ENCODE results near the gene FRAS1. TPM values are rescaled to one million over a fixed set of nuclear protein-coding genes. Genes with fewer than 3 reads are reported as not detected.
"Not testable (repeated sequence)": the region's sequence is repeated elsewhere in the genome, so short reads cannot be mapped to it uniquely, and the experiment has no call there.

Gene FRAS1
- total RNA-seq, 3 donors from 2014 or later = 0.03 to 0.08 (median 0.08) TPM

GRCh38 chr4:78428996-78429395 is 371.9 kb downstream of the FRAS1 start:
- Mint-ChIP-seq H3K36me3 (ENCODE audit: insufficient read depth) (no peaks in the 10 kb centered on the region), H3K27me3 (ENCODE audit: low read depth) (no peaks in the 10 kb centered on the region), H3K4me3 (no peak overlapping the region), H3K9me3 (no peaks in the 10 kb centered on the region), H3K4me1 (ENCODE audit: low read depth) (no peaks in the 10 kb centered on the region)
- ATAC-seq = no peak
- DNase-seq = no peak

DNA sequence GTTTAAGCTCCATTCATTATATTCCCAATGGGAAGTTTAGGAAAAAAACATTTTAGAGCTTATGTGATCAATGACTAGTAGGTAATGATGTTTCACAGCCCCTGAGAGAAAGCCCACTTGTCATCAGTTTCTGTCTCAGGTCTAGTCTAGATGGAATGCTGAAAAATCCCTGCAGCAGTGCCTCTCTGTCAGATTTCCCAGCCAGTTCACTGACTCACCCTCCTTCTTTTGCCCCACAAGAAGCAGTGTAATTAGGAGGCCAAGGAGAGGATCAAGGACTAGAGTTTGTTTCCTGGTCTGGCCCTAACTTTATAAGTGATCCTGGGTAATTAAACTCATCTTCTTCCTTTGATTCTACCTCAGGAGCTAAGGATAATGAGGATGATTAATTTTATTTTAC is 375.8 kb downstream of the FRAS1 start:
- no peaks in the 10 kb centered on the region for H3K36me3 Mint-ChIP-seq (ENCODE audit: insufficient read depth)
- no peaks in the 10 kb centered on the region for H3K4me1 Mint-ChIP-seq (ENCODE audit: low read depth)
- no peak overlapping the region for H3K4me3 Mint-ChIP-seq
- no peak for DNase-seq
- ATAC-seq = no peak
- no peaks in the 10 kb centered on the region for H3K9me3 Mint-ChIP-seq
- H3K27me3 Mint-ChIP-seq (ENCODE audit: low read depth) = no peaks in the 10 kb centered on the region

GRCh38 chr4:78437608-78438088 is 380.5 kb downstream of the FRAS1 start:
- Mint-ChIP-seq H3K4me3 (no peak overlapping the region), H3K4me1 (ENCODE audit: low read depth) (no peaks in the 10 kb centered on the region), H3K9me3 (no peaks in the 10 kb centered on the region), H3K27me3 (ENCODE audit: low read depth) (no peaks in the 10 kb centered on the region), H3K36me3 (ENCODE audit: insufficient read depth) (no peaks in the 10 kb centered on the region)
- no peak for DNase-seq
- ATAC-seq = no peak

- Mint-ChIP-seq H3K9me3 (no peaks in the 10 kb centered on the region), H3K4me3 (no peak overlapping the region), H3K36me3 (ENCODE audit: insufficient read depth) (no peaks in the 10 kb centered on the region), H3K27me3 (ENCODE audit: low read depth) (no peaks in the 10 kb centered on the region), H3K4me1 (ENCODE audit: low read depth) (no peaks in the 10 kb centered on the region)
- ATAC-seq (no peak), DNase-seq (no peak)
Observed at GRCh38 chr4:78439328-78439727, 382.2 kb downstream of the FRAS1 start.

DNA sequence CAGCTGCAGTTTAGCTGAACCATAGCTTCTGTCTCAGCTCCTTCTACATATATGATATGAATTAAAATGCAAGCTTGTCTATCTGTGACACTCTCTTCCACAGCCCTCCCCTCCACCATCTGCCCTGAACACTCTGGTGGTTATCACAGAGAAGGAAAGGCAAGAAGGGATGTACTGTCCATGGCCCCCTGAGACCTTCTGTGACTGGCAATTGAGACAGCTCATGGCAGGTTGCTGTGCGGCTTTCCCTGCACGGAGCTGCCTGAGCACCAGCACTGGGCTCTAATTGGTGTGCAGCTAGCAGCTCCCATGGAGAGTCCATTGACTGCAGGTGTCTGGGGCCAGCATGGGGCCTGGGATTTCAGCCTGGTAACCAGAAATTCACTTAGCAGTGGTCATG is 384.6 kb downstream of the FRAS1 start:
- no peak overlapping the region for H3K4me3 Mint-ChIP-seq
- DNase-seq (no peak), ATAC-seq (no peak)
- H3K9me3 Mint-ChIP-seq = no peaks in the 10 kb centered on the region
- no peaks in the 10 kb centered on the region for H3K27me3 Mint-ChIP-seq (ENCODE audit: low read depth)
- H3K36me3 Mint-ChIP-seq (ENCODE audit: insufficient read depth) = no peaks in the 10 kb centered on the region
- H3K4me1 Mint-ChIP-seq (ENCODE audit: low read depth) = no peaks in the 10 kb centered on the region

- H3K27me3 Mint-ChIP-seq (ENCODE audit: low read depth) = no peaks in the 10 kb centered on the region
- no peaks in the 10 kb centered on the region for H3K9me3 Mint-ChIP-seq
- H3K36me3 Mint-ChIP-seq (ENCODE audit: insufficient read depth) = no peaks in the 10 kb centered on the region
- H3K4me1 Mint-ChIP-seq (ENCODE audit: low read depth) = no peaks in the 10 kb centered on the region
- ATAC-seq (no peak), DNase-seq (no peak)
- H3K4me3 Mint-ChIP-seq = no peak overlapping the region
Observed at GRCh38 chr4:78446619-78447018, 389.5 kb downstream of the FRAS1 start.

GRCh38 chr4:78451407-78451806 is 394.3 kb downstream of the FRAS1 start:
- H3K36me3 Mint-ChIP-seq (ENCODE audit: insufficient read depth) = no peaks in the 10 kb centered on the region
- no peak for ATAC-seq

DNA sequence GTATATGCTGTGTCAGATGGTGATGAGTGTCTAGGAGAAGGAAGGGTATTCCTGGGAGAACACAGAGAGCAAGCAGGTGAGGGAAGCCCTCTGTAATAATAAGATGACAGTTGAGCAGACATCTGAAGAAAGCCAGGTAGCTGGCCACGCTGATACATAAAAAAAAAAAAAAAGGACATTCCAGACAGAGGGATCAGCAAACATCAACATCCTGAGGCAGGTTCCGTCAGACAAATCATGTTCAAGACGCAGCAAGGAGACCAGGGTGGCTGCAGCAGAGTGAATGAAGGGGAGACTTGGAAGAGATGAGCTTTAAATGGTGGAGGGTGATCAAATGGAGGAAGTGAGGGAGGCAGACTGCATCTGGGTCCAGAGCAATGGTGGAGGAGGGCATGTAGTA is 396.9 kb downstream of the FRAS1 start:
- Mint-ChIP-seq H3K4me1 (ENCODE audit: low read depth) (no peaks in the 10 kb centered on the region), H3K36me3 (ENCODE audit: insufficient read depth) (no peaks in the 10 kb centered on the region), H3K9me3 (no peaks in the 10 kb centered on the region), H3K4me3 (no peak overlapping the region), H3K27me3 (ENCODE audit: low read depth) (peaks cover 16% of the 10 kb centered on the region)
- DNase-seq (no peak), ATAC-seq (no peak)

More at GRCh38 chr4:78451407-78451806, 394.3 kb downstream of the FRAS1 start:
- no peaks in the 10 kb centered on the region for H3K9me3 Mint-ChIP-seq
- peaks cover 13% of the 10 kb centered on the region for H3K27me3 Mint-ChIP-seq (ENCODE audit: low read depth)
- DNase-seq = no peak
- H3K4me1 Mint-ChIP-seq (ENCODE audit: low read depth) = no peaks in the 10 kb centered on the region
- H3K4me3 Mint-ChIP-seq = no peak overlapping the region

DNA sequence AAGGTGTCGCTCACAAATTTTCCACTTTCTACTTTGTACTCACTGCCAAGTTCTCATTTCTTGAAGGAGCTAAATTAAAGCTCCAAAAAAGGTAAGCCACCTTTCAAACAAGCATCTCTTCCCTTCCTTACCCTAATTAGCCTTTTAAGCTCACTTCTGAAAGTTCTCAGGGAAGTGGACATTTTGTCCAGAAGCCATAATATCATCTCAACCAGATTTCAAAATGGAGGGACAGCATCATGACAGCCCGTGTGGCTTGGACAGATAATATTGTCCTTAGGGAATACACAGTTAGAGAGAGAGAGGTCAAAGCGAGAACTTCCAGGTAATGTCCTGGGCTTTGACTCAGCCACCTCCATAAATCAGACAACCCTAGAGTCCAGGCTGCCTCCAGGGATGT is 400.6 kb downstream of the FRAS1 start:
- no peaks in the 10 kb centered on the region for H3K9me3 Mint-ChIP-seq
- no peak overlapping the region for H3K4me3 Mint-ChIP-seq
- no peaks in the 10 kb centered on the region for H3K36me3 Mint-ChIP-seq (ENCODE audit: insufficient read depth)

DNA sequence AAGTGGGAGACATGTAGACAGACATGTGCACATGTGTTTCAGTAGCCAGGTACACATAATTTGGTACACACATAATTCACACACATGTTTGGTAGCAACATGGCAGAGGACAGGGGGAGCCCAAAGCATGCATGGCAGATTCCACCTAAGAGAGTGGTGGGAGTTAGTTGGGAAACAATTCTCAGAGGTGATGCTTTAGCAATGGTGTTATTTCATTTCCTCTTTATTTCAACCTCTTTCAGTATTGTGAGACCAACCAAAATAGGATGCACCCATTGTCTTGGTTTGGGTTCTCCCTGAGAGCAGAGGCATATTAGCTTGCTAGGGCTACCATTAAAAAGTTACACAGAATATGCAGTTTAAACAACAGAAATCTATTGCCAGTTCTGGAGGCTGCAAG is 402.2 kb downstream of the FRAS1 start:
- no peak for ATAC-seq
- no peaks in the 10 kb centered on the region for H3K36me3 Mint-ChIP-seq (ENCODE audit: insufficient read depth)
- no peaks in the 10 kb centered on the region for H3K9me3 Mint-ChIP-seq
- H3K4me1 Mint-ChIP-seq (ENCODE audit: low read depth) = no peaks in the 10 kb centered on the region
- no peak for DNase-seq
- H3K4me3 Mint-ChIP-seq = no peak overlapping the region
- peaks cover 6% of the 10 kb centered on the region for H3K27me3 Mint-ChIP-seq (ENCODE audit: low read depth)

More for the DNA sequence above, 400.6 kb downstream of the FRAS1 start:
- Mint-ChIP-seq H3K27me3 (ENCODE audit: low read depth) (peaks cover 16% of the 10 kb centered on the region), H3K4me1 (ENCODE audit: low read depth) (no peaks in the 10 kb centered on the region)
- DNase-seq = no peak
- ATAC-seq = no peak

- no peak overlapping the region for H3K4me3 Mint-ChIP-seq
- no peaks in the 10 kb centered on the region for H3K4me1 Mint-ChIP-seq (ENCODE audit: low read depth)
- H3K9me3 Mint-ChIP-seq = no peaks in the 10 kb centered on the region
- H3K36me3 Mint-ChIP-seq (ENCODE audit: insufficient read depth) = no peaks in the 10 kb centered on the region
- ATAC-seq (no peak), DNase-seq (no peak)
- H3K27me3 Mint-ChIP-seq (ENCODE audit: low read depth) = peaks cover 4% of the 10 kb centered on the region
Observed at GRCh38 chr4:78460368-78460767, 403.2 kb downstream of the FRAS1 start.

- DNase-seq = no peak
- Mint-ChIP-seq H3K4me3 (no peak overlapping the region), H3K27me3 (ENCODE audit: low read depth) (peaks cover 4% of the 10 kb centered on the region)
Observed at GRCh38 chr4:78464265-78464664, 407.1 kb downstream of the FRAS1 start.

GRCh38 chr4:78467223-78467622 is 410.1 kb downstream of the FRAS1 start:
- not testable (repeated sequence) for H3K27me3 Mint-ChIP-seq (ENCODE audit: low read depth); DNase-seq; H3K4me1 Mint-ChIP-seq (ENCODE audit: low read depth); ATAC-seq; H3K36me3 Mint-ChIP-seq (ENCODE audit: insufficient read depth); H3K4me3 Mint-ChIP-seq; H3K9me3 Mint-ChIP-seq

More at GRCh38 chr4:78464265-78464664, 407.1 kb downstream of the FRAS1 start:
- Mint-ChIP-seq H3K9me3 (peaks cover 6% of the 10 kb centered on the region), H3K4me1 (ENCODE audit: low read depth) (no peaks in the 10 kb centered on the region), H3K36me3 (ENCODE audit: insufficient read depth) (no peaks in the 10 kb centered on the region)
- ATAC-seq = no peak

- Mint-ChIP-seq H3K9me3 (peaks cover 6% of the 10 kb centered on the region), H3K36me3 (ENCODE audit: insufficient read depth) (no peaks in the 10 kb centered on the region), H3K27me3 (ENCODE audit: low read depth) (peaks cover 6% of the 10 kb centered on the region), H3K4me1 (ENCODE audit: low read depth) (no peaks in the 10 kb centered on the region), H3K4me3 (no peak overlapping the region)
- ATAC-seq (no peak), DNase-seq (no peak)
Observed at GRCh38 chr4:78468272-78468671, 411.1 kb downstream of the FRAS1 start.

DNA sequence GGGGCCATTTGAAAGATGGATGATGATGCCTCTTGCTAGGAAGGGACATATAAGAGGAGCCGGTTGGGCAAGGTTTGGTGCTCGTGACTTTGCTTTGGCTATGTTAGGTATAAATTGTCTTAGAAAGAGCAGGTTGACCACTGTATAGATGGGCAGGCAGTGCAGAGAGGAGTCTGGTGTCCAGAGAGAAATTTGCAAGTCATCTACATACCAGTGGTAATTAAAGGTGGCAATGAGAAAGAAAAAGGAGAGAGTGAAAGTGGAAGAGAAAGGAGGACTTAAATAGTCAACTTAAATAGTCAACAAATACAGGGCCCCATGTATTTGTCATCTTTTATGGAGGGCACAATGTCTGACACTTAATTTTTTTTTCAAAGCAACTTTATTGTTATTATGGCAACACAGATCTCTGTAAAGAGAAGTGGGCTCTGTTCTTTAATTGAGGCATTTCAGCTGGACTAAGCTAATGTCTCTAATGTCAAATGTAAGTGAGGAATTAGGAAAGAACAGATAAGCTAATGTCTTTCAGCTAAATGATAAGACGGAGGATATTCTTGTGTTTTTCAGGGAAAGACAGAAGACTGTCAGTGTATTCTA is 419.1 kb downstream of the FRAS1 start:
- no peaks in the 10 kb centered on the region for H3K36me3 Mint-ChIP-seq (ENCODE audit: insufficient read depth)
- no peaks in the 10 kb centered on the region for H3K27me3 Mint-ChIP-seq (ENCODE audit: low read depth)
- no peaks in the 10 kb centered on the region for H3K4me1 Mint-ChIP-seq (ENCODE audit: low read depth)
- no peak overlapping the region for H3K4me3 Mint-ChIP-seq
- DNase-seq = no peak
- no peak for ATAC-seq
- no peaks in the 10 kb centered on the region for H3K9me3 Mint-ChIP-seq

All from activated T-cell treated with anti-CD3 and anti-CD28 coated beads, Interleukin-2, amount 50 U/mL, for 4 hours (primary cell).